22Rv1 (cell line): ENCODE results near the gene PPP1R16B.

Experiments
- CTCF ChIP-seq: fragments of 450-650 bp; IDR thresholded peaks from 2 replicates; pipeline ENCODE4 v1.5.1; 2017; ENCODE audit warnings: mild to moderate bottlenecking
- ZFX ChIP-seq: fragments of 450-650 bp; IDR thresholded peaks from 2 replicates; pipeline ENCODE4 v1.6.1; 2017; ENCODE audit warnings: antibody characterized with exemption, borderline replicate concordance

GRCh38 chr20:38842026-38842425, 36.5 kb downstream of the PPP1R16B start:
- no peak for TF ChIP-seq CTCF
- no peak for TF ChIP-seq ZFX
